Mucosa of stomach (tissue), 1 donor: Measurements from ENCODE around the gene PEAK1.
A peak's percentile ranks its signal among the peaks of the same experiment; 100 is the strongest.

Experiments
- H3K27me3 ChIP-seq: one replicate; pipeline ENCODE4 v1.7.0; 2013; ENCODE audit warnings: mild to moderate bottlenecking, low read length; ENCODE audit not compliant: control insufficient read depth, insufficient read depth
- H3K36me3 ChIP-seq: one replicate; pipeline ENCODE4 v1.7.0; 2013; ENCODE audit warnings: low read length; ENCODE audit not compliant: control insufficient read depth, insufficient read depth
- H3K4me1 ChIP-seq: one replicate; pipeline ENCODE4 v1.7.0; 2013; ENCODE audit warnings: mild to moderate bottlenecking, low read length; ENCODE audit not compliant: control insufficient read depth, insufficient read depth
- H3K4me3 ChIP-seq: one replicate; pipeline ENCODE4 v1.7.0; 2013; ENCODE audit warnings: low read length
- H3K9ac ChIP-seq: one replicate; pipeline ENCODE4 v1.7.0; 2013; ENCODE audit warnings: mild to moderate bottlenecking, low read length, moderate library complexity
- H3K9me3 ChIP-seq: one replicate; pipeline ENCODE4 v1.7.0; 2013; ENCODE audit warnings: mild to moderate bottlenecking, low read length, moderate library complexity; ENCODE audit not compliant: control insufficient read depth
- donor health status: Pancreatic carcinoma.

Gene PEAK1

GRCh38 chr15:77076323-77076915 lies 343.5 kb downstream of the PEAK1 start:
- no peak overlapping the region for H3K4me3 ChIP-seq

DNA sequence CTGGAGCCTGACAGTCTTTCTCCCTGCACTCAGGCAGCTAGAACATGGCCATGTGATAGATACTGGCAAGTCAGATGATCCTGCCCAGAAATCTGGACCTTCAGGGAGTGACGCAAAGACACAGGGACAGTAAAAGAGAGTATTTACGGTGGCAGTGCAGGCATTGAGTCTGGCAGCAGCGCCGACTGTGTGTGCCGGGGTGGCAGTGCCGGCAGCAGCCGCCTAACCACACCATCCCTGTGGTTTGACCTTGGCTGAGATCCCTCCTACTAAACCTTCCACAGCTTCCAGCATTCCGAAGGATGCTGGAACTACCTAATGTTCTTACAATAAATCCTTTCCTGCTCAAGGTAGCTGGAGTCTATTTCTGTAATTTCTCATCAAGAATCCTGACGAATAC lies 344.4 kb downstream of the PEAK1 start:
- Histone ChIP-seq H3K36me3 (no peaks in the 10 kb centered on the region), H3K9ac (no peak overlapping the region), H3K4me1 (peaks cover 8% of the 10 kb centered on the region), H3K4me3 (no peak overlapping the region), H3K9me3 (no peaks in the 10 kb centered on the region), H3K27me3 (no peaks in the 10 kb centered on the region)

More at GRCh38 chr15:77076323-77076915, 343.5 kb downstream of the PEAK1 start:
- Histone ChIP-seq H3K27me3 (no peaks in the 10 kb centered on the region), H3K9ac (no peak overlapping the region), H3K9me3 (no peaks in the 10 kb centered on the region), H3K36me3 (no peaks in the 10 kb centered on the region), H3K4me1 (peaks cover 3% of the 10 kb centered on the region)

DNA sequence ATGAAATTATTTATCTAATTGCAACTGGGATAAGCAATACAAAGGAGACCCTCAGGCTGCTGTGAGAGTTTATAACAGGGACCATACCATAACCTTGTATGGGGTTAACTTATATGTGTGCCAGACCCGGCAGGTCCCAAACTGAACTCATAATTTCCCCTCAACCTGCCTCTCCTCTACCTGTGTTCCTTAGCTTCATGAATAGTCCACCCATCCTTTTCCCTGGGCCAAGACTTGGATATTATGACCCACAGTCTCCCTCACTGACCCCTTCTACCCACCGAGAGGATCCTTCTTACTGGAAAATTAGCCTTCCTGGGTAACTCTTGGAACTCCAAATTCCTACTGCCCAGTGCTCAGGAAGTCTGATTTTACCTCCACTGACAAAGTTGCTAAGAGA lies 345.6 kb downstream of the PEAK1 start:
- Histone ChIP-seq H3K9me3 (no peaks in the 10 kb centered on the region), H3K4me1 (peaks cover 12% of the 10 kb centered on the region), H3K9ac (no peak overlapping the region), H3K4me3 (no peak overlapping the region), H3K36me3 (no peaks in the 10 kb centered on the region), H3K27me3 (no peaks in the 10 kb centered on the region)

DNA sequence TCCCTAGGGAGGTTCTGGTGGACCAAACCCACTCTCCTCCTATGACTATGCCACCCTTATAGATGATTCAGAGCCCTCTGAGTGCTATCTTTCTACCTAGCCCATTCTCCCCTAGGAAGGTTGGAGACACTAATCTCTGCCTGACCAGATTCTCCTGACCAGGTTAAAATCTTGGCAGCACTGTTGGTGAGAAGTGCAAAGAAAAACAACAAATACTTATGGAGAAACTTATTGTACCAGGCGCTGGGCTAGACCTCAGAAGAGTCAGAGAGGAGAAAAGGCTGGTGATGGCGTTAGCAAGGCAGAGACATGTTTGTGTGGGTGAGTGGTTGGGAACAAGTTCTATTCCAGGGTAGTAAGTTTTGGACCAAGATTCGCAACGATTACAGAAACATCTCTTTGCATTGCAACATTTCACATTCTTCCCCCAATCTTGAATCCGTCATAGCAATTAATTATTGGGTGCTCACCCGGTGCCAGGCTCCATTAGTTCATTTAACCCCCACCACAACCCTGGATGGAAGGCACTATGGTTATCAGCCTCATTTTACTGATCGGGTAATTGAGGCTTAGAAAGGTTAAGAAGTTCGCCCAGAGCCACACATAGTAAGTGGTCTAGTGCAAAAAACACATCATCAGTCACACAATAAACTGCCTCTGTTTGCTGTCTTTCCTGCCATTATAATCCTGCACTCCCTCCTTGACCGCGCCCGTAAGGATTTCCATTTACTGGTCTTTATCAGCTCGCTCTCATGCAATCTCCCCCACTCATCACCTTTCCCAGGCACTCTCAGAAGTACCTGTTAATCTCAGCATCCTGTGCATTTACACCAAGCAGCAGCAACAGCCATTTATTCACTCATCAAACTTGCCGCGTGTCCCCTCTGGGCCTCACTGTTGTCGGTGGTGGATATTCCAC lies 348.3 kb downstream of the PEAK1 start:
- H3K36me3 ChIP-seq, result no peaks in the 10 kb centered on the region
- peaks cover 30% of the 10 kb centered on the region for H3K4me1 ChIP-seq
- peak overlapping the region; percentile 91 for H3K9ac ChIP-seq
- H3K27me3 ChIP-seq, result no peaks in the 10 kb centered on the region
- no peak overlapping the region for H3K4me3 ChIP-seq
- H3K9me3 ChIP-seq, result no peaks in the 10 kb centered on the region

- H3K9ac ChIP-seq, result peak within 1 kb of the TSS; percentile 91
- H3K4me3 ChIP-seq, result peak within 1 kb of the TSS; percentile 65
- no peaks in the 10 kb centered on the region for H3K27me3 ChIP-seq
- peaks cover 34% of the 10 kb centered on the region for H3K4me1 ChIP-seq
- H3K36me3 ChIP-seq, result no peaks in the 10 kb centered on the region
- H3K9me3 ChIP-seq, result no peaks in the 10 kb centered on the region
Measured at GRCh38 chr15:77070495-77071304, 349.2 kb downstream of the PEAK1 start, which contains the start of gene TSPAN3. TSS of gene TSPAN3 (minus strand) at chr15:77071109. CDS start at chr15:77070954, 155 bp downstream.

- Histone ChIP-seq H3K9me3 (no peaks in the 10 kb centered on the region), H3K4me1 (peaks cover 38% of the 10 kb centered on the region)
Measured at GRCh38 chr15:77070180-77070494, 349.8 kb downstream of the PEAK1 start.

DNA sequence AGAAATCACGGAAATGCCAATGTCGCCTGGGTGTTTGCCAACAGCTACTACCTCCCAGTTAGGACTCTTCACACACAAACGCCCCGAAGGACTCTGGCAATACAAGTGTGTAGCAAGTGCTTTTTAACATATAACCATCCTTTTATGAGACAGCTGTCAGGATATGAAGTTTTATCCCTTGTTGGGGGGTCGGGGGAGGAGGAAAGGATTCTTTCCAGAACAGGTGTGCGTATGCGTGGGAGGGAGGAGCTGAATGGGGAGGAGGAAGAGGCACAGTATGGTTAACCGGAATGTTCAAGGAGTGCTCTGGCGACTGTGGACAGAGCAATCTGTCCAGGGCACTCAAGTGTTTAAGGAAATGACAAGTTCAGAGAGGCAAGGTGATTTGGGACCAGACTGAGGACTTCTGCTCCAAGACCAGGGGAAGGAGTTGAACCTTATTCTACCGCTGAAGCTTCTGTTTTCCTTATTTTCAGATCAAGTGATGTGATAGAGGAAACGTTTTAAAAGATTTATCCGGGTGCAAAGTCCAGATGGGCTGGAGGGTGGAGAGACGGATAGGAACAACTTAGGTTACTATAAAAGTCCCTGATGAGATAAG lies 350.3 kb downstream of the PEAK1 start:
- no peaks in the 10 kb centered on the region for H3K27me3 ChIP-seq
- H3K9me3 ChIP-seq, result no peaks in the 10 kb centered on the region
- peaks cover 43% of the 10 kb centered on the region for H3K4me1 ChIP-seq
- H3K9ac ChIP-seq, result peak overlapping the region; percentile 91
- H3K36me3 ChIP-seq, result no peaks in the 10 kb centered on the region
- peak overlapping the region; percentile 65 for H3K4me3 ChIP-seq

More at GRCh38 chr15:77070180-77070494, 349.8 kb downstream of the PEAK1 start:
- H3K27me3 ChIP-seq, result no peaks in the 10 kb centered on the region
- H3K4me3 ChIP-seq, result peak overlapping the region; percentile 65
- H3K36me3 ChIP-seq, result no peaks in the 10 kb centered on the region
- peak overlapping the region; percentile 91 for H3K9ac ChIP-seq

DNA sequence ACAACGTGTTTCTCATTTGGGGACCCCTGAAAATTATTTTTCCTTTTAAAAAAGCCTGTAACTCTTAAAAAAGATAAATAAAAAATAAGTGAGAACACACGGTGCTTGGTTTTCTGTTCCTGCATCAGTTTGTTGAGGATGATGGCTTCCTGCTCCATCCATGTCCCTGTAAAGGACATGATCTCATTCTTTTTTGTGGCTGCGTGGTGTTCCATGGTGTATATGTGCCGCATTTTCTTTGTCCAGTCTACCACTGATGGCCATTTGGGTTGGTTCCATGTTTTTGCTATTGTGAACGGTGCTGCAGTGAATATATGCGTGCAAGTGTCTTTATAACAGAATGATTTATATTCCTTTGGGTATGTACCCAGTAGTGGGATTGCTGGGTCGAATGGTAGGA lies 351.3 kb downstream of the PEAK1 start:
- Histone ChIP-seq H3K36me3 (no peaks in the 10 kb centered on the region), H3K4me3 (no peak overlapping the region), H3K27me3 (no peaks in the 10 kb centered on the region), H3K9ac (peak overlapping the region; percentile 6), H3K9me3 (no peaks in the 10 kb centered on the region), H3K4me1 (peaks cover 51% of the 10 kb centered on the region)

- Histone ChIP-seq H3K4me1 (peaks cover 58% of the 10 kb centered on the region), H3K27me3 (no peaks in the 10 kb centered on the region), H3K4me3 (no peak overlapping the region), H3K9ac (peak overlapping the region; percentile 50), H3K36me3 (no peaks in the 10 kb centered on the region), H3K9me3 (no peaks in the 10 kb centered on the region)
Measured at GRCh38 chr15:77067691-77068367, 352.1 kb downstream of the PEAK1 start.

GRCh38 chr15:77066971-77067690 lies 352.8 kb downstream of the PEAK1 start:
- H3K9ac ChIP-seq, result peak overlapping the region; percentile 9
- no peaks in the 10 kb centered on the region for H3K9me3 ChIP-seq
- H3K27me3 ChIP-seq, result no peaks in the 10 kb centered on the region
- no peaks in the 10 kb centered on the region for H3K36me3 ChIP-seq
- peaks cover 58% of the 10 kb centered on the region for H3K4me1 ChIP-seq
- H3K4me3 ChIP-seq, result no peak overlapping the region
